AG04449 (cell line): ENCODE data around the gene HMCN2.
"Not testable (repeated sequence)": the region's sequence is repeated elsewhere in the genome, so short reads cannot be mapped to it uniquely, and the experiment has no call there.

Source experiments
- CTCF ChIA-PET: fragments of 350-600 bp; formaldehyde crosslinking; extraction: SDS; loops from one replicate; lab custom pipeline; 2021; ENCODE audit warnings: antibody characterized with exemption; lab: Yijun Ruan, JAX
- POLR2A ChIA-PET: fragments of 400-600, 350-600 bp; formaldehyde crosslinking; extraction: SDS; loops from one replicate; lab custom pipeline; 2020; ENCODE audit warnings: antibody characterized with exemption, inconsistent platforms; lab: Yijun Ruan, JAX
- DNase-seq: peaks from one replicate; pipeline ENCODE4 v3.0.0-alpha.2; 2010; ENCODE audit warnings: low read depth, low spot score
- H3K4me3 ChIP-seq: 2 replicates; pipeline ENCODE4 v1.5.1; 2011; ENCODE audit warnings: low read depth, mild to moderate bottlenecking, control low read depth, low read length
- CTCF ChIP-seq: IDR thresholded peaks from one replicate; pipeline ENCODE4 v1.5.1; 2011; ENCODE audit warnings: mild to moderate bottlenecking, moderate library complexity, low read length, control low read depth, inconsistent platforms; ENCODE audit not compliant: insufficient read depth; ENCODE audit errors: missing control alignments

The HMCN2 gene

GRCh38 chr9:130246126-130246525, 19.4 kb upstream of the HMCN2 start:
- DNase-seq, result no peak
- H3K4me3 ChIP-seq, result no peak overlapping the region
- ChIA-PET POLR2A (no interaction called here), CTCF (interaction anchor here (0.8 to 13.5 kb wide), 10 partner anchors 9 to 438 kb away, joined by 3 to 384 read pairs (median 8); no protein-coding TSS in a partner anchor)
- TF ChIP-seq CTCF, result no peak

DNA sequence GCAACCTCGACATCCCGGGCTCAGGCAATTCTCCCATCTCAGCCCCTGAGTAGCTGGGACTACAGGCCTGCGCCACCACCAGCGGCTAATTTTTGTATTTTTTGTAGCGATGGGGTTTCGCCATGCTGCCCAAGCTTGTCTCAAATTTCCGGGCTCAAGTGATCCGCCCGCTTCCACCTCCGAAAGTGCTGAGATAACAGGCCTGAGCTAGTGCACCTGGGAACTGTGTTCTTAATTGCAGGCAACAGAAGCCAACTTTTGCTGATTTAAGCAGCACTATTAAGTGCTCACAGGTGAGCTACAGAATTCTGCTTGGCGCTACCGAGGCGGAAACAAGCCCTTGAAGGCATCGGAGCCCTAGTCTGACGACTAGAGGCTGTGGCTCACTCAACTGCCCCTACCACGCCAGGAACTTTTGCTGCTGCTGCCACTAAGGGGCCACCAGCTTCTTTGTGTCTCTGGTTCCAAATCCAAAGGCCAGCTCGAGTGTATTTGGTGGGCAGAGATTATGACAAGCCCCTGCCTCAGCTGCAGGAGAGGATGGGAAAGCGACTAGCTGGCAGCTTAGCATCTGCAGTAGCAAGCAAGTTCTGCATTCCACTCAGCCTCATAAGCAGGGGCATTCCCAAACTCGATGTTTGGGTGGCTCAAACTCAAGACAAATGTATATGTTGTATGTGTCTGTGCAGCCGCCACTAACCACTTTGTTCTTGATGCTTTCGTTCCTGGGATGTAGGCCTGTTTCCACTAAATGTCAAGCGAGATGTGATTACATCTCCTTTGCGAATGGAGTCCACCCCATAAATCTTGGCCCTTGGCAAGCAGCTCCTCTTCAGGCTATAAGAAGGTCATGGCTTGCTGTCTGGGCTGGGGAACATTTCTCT, 10.6 kb upstream of the HMCN2 start:
- no peak overlapping the region for H3K4me3 ChIP-seq
- DNase-seq, result no peak
- ChIA-PET POLR2A (interaction anchor here (0.5 kb wide), 1 partner anchor 247 kb away, joined by 3 read pairs; no protein-coding TSS in a partner anchor), CTCF (interaction anchor here (13.2 kb wide), 1 partner anchor 12 kb away, joined by 147 read pairs; no protein-coding TSS in a partner anchor)
- TF ChIP-seq CTCF, result no peak

DNA sequence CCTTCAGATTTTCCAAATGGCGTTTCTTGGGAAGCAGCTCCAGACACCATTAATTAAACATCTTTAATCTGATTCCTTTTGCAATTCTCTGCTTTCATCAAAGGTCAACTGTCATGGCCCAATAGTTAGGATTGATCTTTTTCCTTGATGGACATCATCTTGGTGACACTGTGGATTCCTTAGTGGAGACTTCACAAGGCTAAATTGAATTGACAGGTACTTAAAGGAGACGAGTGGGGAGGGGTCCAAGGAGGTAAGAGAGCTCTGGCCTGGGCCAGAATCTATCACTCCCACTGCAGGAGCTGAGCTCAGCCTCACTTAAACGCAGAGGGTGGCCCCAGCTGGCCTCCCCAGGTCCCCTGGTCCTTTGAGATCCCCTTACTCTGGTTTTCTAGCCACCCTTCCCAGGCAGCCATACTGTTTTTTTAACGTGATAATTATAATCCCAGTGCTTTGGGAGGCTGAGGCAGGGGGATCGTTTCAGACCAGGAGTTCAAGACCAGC, 9.9 kb upstream of the HMCN2 start:
- H3K4me3 ChIP-seq, result no peak overlapping the region
- DNase-seq, result no peak
- CTCF ChIA-PET, result interaction anchor here (13.2 kb wide), 1 partner anchor 12 kb away, joined by 147 read pairs; no protein-coding TSS in a partner anchor
- TF ChIP-seq CTCF, result no peak
- POLR2A ChIA-PET, result interaction anchor here (0.5 to 0.6 kb wide), 2 partner anchors 45 to 248 kb away, joined by 3 read pairs; no protein-coding TSS in a partner anchor

DNA sequence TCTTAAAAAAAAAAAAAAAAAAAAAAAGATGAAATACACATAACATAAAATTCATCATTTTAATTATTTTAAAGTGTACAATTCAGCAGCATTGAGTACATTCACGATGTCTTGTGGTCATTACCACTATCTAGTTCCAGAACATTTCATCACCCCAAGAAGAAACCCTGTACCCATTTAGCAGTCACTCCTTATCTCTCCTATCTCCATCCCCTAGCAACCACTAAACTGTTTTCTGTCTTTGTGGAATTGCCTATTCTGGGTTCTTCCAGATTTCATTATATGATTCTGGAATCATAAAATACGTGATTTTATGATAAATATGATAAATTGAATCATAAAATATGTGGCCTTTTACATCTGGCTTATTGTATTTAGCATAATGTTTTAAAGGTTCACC, 8.9 kb upstream of the HMCN2 start:
- no peak for DNase-seq
- TF ChIP-seq CTCF, result no peak
- ChIA-PET CTCF (interaction anchor here (13.2 kb wide), 1 partner anchor 13 kb away, joined by 147 read pairs; no protein-coding TSS in a partner anchor), POLR2A (interaction anchor here (0.6 kb wide), 1 partner anchor 44 kb away, joined by 3 read pairs; no protein-coding TSS in a partner anchor)
- H3K4me3 ChIP-seq, result no peak overlapping the region

GRCh38 chr9:130258137-130258536, 7.4 kb upstream of the HMCN2 start:
- POLR2A ChIA-PET, result not testable (repeated sequence)

GRCh38 chr9:130259044-130259443, 6.5 kb upstream of the HMCN2 start:
- ChIA-PET POLR2A (no interaction called here), CTCF (interaction anchor here (0.6 to 13.2 kb wide), 3 partner anchors 16 to 151 kb away, joined by 3 to 147 read pairs (median 5); no protein-coding TSS in a partner anchor)
- H3K4me3 ChIP-seq, result no peak overlapping the region
- no peak for DNase-seq
- no peak for TF ChIP-seq CTCF

More at GRCh38 chr9:130258137-130258536, 7.4 kb upstream of the HMCN2 start:
- CTCF ChIA-PET, result interaction anchor here (1.7 to 13.2 kb wide), 2 partner anchors 15 to 150 kb away, joined by 5 to 147 read pairs; no protein-coding TSS in a partner anchor
- DNase-seq, H3K4me3 ChIP-seq: not testable (repeated sequence)
